GM10266 (cell line): ENCODE measurements around the gene OTUB1.
A peak's percentile ranks its signal among the peaks of the same experiment; 100 is the strongest.

Experiments
- DNase-seq: peaks from one replicate; pipeline ENCODE4 v3.0.0; 2012; ENCODE audit errors: extremely low spot score
- TF ChIP-seq, protein P1 (sequence below): IDR thresholded peaks from 2 replicates; pipeline ENCODE4 v1.5.1; 2012; ENCODE audit warnings: mild to moderate bottlenecking, low read depth; ENCODE audit not compliant: control insufficient read depth, insufficient read depth; ENCODE audit errors: missing control alignments

The OTUB1 gene

DNA sequence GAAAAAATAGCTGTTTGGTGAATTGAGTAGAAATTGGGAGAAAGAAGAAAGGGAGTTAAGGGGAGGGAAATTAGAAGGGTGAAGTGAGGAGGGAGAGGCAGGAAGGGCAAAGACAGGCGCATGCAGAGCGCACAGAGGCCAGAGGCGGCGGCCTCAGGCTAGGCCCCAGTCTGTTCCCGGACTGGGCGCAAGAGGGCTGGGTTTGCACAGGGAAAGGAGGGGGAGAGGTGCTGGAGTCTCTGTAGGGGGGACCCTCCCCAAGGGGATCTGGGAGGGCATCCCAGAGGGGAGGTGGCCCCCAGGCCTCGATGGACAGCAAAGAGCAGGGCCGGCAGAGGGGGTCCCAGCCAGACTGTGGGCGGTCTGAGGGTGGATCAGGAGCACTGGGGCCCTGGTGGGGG is 48.2 kb downstream of the OTUB1 start:
- TF ChIP-seq, protein P1, sequence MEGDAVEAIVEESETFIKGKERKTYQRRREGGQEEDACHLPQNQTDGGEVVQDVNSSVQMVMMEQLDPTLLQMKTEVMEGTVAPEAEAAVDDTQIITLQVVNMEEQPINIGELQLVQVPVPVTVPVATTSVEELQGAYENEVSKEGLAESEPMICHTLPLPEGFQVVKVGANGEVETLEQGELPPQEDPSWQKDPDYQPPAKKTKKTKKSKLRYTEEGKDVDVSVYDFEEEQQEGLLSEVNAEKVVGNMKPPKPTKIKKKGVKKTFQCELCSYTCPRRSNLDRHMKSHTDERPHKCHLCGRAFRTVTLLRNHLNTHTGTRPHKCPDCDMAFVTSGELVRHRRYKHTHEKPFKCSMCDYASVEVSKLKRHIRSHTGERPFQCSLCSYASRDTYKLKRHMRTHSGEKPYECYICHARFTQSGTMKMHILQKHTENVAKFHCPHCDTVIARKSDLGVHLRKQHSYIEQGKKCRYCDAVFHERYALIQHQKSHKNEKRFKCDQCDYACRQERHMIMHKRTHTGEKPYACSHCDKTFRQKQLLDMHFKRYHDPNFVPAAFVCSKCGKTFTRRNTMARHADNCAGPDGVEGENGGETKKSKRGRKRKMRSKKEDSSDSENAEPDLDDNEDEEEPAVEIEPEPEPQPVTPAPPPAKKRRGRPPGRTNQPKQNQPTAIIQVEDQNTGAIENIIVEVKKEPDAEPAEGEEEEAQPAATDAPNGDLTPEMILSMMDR = no peak
- no peak for DNase-seq

DNA sequence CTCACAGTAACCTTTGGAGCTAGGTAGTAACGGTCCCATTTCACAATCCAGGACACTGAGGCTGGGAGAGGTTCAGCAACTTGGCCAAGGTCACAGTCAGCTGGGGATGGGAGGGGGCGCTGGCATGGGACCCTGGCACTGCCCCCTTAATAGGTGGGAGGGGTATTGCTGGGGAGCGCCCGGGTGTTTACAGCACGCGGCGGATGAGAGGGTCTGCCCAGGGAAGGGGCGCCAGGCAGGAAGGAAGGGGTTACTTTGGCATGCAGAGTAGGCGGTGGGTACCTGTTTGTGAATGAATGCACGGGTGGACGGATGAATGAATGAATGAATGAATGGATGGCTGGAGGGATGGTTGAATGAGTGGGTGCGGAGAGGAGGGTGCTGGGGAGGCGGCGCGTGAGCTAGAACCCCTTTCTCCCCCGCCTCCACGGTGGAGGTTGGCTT is 48.9 kb downstream of the OTUB1 start:
- DNase-seq = no peak
- TF ChIP-seq, protein P1 = no peak

DNA sequence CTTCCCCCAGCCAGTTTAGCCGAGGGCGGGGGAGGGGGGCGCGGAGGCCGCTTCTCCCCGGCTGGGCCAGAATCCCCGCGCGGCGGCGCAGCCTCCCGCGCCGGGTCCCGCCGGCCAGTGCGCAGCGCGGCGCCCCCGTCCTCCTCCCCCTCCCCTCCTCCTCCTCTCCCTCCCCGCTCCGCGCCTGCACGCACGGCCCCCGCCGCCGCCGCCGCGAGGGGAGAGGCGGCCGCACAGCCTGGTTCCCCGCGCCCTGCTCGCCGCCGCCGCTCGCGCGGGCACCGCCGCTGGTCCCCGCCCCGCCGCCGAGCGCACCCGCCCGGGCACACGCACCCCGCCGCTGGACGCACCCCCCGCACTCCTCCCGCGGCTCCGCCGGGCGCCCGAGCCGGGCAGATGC is 49.3 kb downstream of the OTUB1 start, which contains the start of gene FLRT1:
Gene FLRT1, plus strand, starts transcription at position 356 of the 400 bp plus-strand sequence. CDS start 80,337 bp downstream, outside the sequence.
- TF ChIP-seq, protein P1 = no peak
- DNase-seq = no peak

DNA sequence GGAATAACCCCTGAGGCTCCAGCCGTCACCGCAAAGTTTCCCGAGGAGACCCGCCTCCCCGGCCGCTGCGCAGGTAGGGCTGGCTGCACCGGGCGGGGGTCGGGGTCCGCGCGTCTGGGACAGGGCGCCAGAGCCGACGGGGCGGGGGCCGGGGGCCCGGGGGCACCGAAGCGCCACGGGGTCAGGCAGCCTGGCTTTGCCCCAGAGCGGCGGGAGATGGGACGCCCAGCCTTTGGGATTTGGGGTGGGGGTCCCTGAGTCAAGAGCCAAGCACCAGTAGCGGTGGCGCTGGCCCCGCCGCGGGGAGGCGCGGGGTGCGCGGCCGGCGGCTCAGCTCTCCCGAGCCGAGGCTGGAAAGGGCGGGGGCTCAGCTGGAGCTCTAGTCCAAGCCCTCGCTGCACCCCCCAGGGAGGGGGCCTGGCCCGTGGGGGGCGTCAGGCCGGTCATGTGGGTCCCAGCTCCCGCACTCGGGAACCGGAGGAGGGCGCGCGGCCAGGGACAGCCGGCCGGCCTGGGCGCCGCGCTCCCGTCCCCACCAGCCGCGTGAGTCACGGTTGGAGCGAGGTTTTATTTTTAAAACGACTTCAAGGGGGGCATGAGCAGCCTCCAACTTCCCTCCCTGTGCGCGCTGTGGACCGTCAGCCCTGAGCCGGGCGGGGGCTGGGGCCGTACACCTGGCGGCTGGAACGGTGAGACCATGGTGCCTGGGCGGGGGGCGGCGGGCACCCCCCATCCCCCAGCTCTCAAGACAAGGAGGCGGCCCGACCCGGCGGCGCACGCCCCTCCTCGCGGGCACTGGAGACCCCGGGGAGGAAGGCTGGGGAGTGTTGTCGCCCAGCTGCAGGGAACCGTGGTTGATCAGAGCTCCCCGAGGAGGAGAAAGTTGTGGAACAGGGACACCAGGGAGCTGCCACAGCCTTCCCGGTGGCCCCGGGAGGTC is 50.1 kb downstream of the OTUB1 start:
- peak; percentile 61 for DNase-seq

DNA sequence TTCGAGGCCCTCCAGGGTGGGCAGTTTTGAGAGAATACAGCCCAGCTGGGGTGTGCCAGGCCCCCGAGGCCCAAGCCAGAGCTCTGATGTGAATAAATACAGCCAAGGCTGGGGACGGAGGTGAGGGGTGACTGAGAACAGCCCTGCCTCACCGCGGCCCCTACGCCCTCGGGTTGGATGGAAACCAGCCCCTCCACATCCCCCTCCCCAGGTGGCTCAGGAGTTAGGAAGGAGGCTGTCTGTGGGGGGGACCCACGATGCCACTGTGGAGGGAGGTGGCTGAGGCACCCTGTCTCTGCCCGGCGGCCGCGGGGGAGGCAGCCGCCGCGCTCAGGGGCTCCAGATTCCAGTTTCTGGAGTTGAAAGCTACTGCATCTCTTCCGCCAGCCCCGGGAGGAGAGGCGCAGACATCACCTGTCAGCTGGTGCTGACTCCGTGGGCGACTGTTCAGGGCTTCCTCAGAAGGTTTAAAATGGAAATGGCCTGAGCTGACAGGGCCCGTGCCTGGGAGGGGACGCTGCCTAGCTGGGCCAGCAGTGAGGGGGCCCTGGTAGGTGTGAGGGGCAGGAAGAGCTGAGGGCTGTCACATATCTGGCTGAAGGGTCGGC is 50.9 kb downstream of the OTUB1 start:
- TF ChIP-seq, protein P1 = no peak
- DNase-seq = no peak

More for the DNA sequence above, 50.1 kb downstream of the OTUB1 start:
- TF ChIP-seq, protein P1 = no peak

DNA sequence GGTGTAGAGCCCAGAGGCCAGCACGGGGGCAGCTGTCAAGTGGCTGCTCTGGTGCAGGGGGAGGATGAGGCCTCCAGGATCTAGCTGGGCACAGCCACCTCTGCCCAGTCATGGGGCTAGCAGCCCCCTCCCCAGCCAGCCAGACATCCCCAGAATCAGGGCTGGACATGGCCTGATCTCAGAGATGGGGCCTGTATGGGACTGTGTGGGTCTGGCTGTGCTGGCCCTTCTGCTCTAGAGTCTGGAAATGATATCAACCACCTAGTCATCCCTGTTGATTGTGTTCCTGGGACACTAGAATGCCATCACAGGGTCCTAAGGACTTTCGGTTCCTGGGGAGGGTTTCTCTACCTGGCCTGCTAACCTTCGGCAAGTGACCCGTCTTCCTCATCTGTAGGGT is 52.3 kb downstream of the OTUB1 start:
- no peak for DNase-seq
- TF ChIP-seq, protein P1 = no peak
